CD14-positive monocyte (primary cell): ENCODE data around the gene DAGLA. TPM values are rescaled to one million over a fixed set of nuclear protein-coding genes. Genes with fewer than 3 reads are reported as not detected.
A peak's percentile ranks its signal among the peaks of the same experiment; 100 is the strongest.

ENCODE experiments used
- DNase-seq, 3 donors: peaks; one replicate each; pipeline ENCODE4 v3.0.0-alpha.2; 2011 to 2022
- H2AFZ ChIP-seq: 2 replicates; pipeline ENCODE4 v1.6.0; 2012; ENCODE audit warnings: mild to moderate bottlenecking, low read depth, low read length, inconsistent platforms; ENCODE audit not compliant: insufficient read depth, poor library complexity, severe bottlenecking
- H3K27ac ChIP-seq, 2 donors: 1 replicate in 1 of 2; 2 replicates in 1 of 2; pipeline ENCODE4 v1.5.1; 2012 to 2013; ENCODE audit warnings: low read length in 2 of 2, control low read depth in 1 of 2, inconsistent platforms in 1 of 2, low read depth in 1 of 2, mild to moderate bottlenecking in 1 of 2
- H3K27me3 ChIP-seq, 2 donors: one replicate each; pipeline versions ENCODE4 v1.6.0 to v1.6.1; 2011 to 2013; ENCODE audit warnings: low read length in 2 of 2; ENCODE audit not compliant: control insufficient read depth in 2 of 2, insufficient read depth in 2 of 2
- H3K36me3 ChIP-seq, 2 donors: replicated peaks in 1 of 2; 1 replicate in 1 of 2; 2 replicates in 1 of 2; pipeline versions ENCODE4 v1.5.1 to v1.6.1; 2012 to 2013; ENCODE audit warnings: low read length in 2 of 2, control low read depth in 1 of 2, inconsistent platforms in 1 of 2, mild to moderate bottlenecking in 1 of 2; ENCODE audit not compliant: insufficient read depth in 2 of 2, control insufficient read depth in 1 of 2
- H3K4me1 ChIP-seq, 2 donors: 1 replicate in 1 of 2; 2 replicates in 1 of 2; pipeline versions ENCODE4 v1.5.1 to v1.6.1; 2012 to 2013; ENCODE audit warnings: low read length in 2 of 2, control low read depth in 1 of 2, inconsistent platforms in 1 of 2, mild to moderate bottlenecking in 1 of 2, moderate library complexity in 1 of 2; ENCODE audit not compliant: insufficient read depth in 2 of 2, control insufficient read depth in 1 of 2
- H3K4me2 ChIP-seq: replicated peaks from 2 replicates; pipeline ENCODE3; 2012; ENCODE audit warnings: low read length, moderate library complexity, mild to moderate bottlenecking; ENCODE audit not compliant: poor library complexity, severe bottlenecking; ENCODE audit errors: extremely low read depth
- H3K4me3 ChIP-seq, 3 experiments: fragments of 200-600 bp in 1 of 3; sonication (generic) in 1 of 3; replicated peaks in 1 of 3; 1 replicate in 2 of 3; 2 replicates in 1 of 3; pipeline ENCODE4 v1.5.1; 2011 to 2013; ENCODE audit warnings: low read length in 3 of 3, mild to moderate bottlenecking in 3 of 3, control low read depth in 2 of 3, low read depth in 2 of 3, inconsistent platforms in 1 of 3, moderate library complexity in 1 of 3
- H3K79me2 ChIP-seq: 2 replicates; pipeline ENCODE4 v1.6.0; 2012; ENCODE audit warnings: mild to moderate bottlenecking, control low read depth, inconsistent platforms, low read length, moderate library complexity; ENCODE audit not compliant: insufficient read depth
- H3K9ac ChIP-seq: 2 replicates; pipeline ENCODE4 v1.6.0; 2017; ENCODE audit warnings: low read length, mild to moderate bottlenecking; ENCODE audit not compliant: insufficient read depth, poor library complexity, severe bottlenecking
- H3K9me3 ChIP-seq, 2 donors: replicated peaks in 1 of 2; 1 replicate in 1 of 2; 2 replicates in 1 of 2; pipeline versions ENCODE4 v1.5.1 to v1.6.1; 2012 to 2013; ENCODE audit warnings: low read length in 2 of 2, control low read depth in 1 of 2; ENCODE audit not compliant: control insufficient read depth in 1 of 2, insufficient read depth in 1 of 2
- H4K20me1 ChIP-seq: 2 replicates; pipeline ENCODE4 v1.6.0; 2012; ENCODE audit warnings: mild to moderate bottlenecking, low read length, control low read depth, moderate library complexity; ENCODE audit not compliant: insufficient read depth
- H3K27ac Mint-ChIP-seq, 7 donors: one replicate each; pipeline ENCODE4 v1.8.0; 2020; ENCODE audit warnings: mild to moderate bottlenecking in 7 of 7, mixed read lengths in 7 of 7, moderate library complexity in 6 of 7, inconsistent platforms in 2 of 7
- H3K27me3 Mint-ChIP-seq, 3 donors: one replicate each; pipeline ENCODE4 v1.8.0; 2021 to 2022; ENCODE audit warnings: low read depth in 3 of 3, mild to moderate bottlenecking in 3 of 3, mixed read lengths in 3 of 3, moderate library complexity in 3 of 3, inconsistent platforms in 1 of 3
- H3K36me3 Mint-ChIP-seq, 2 donors: one replicate each; pipeline ENCODE4 v1.8.0; 2020; ENCODE audit warnings: mixed read lengths in 2 of 2, inconsistent platforms in 1 of 2, mild to moderate bottlenecking in 1 of 2
- H3K4me1 Mint-ChIP-seq: one replicate; pipeline ENCODE4 v1.8.0; 2020; ENCODE audit warnings: mild to moderate bottlenecking, mixed read lengths
- H3K4me3 Mint-ChIP-seq, 2 donors: one replicate each; pipeline ENCODE4 v1.8.0; 2020; ENCODE audit warnings: mild to moderate bottlenecking in 2 of 2, mixed read lengths in 2 of 2, moderate library complexity in 1 of 2
- H3K9me3 Mint-ChIP-seq, 7 donors: one replicate each; pipeline ENCODE4 v1.8.0; 2020 to 2022; ENCODE audit warnings: mixed read lengths in 7 of 7, mild to moderate bottlenecking in 6 of 7, moderate library complexity in 6 of 7, inconsistent platforms in 2 of 7
- WGBS: methylation state at CpG from one replicate; pipeline ENCODE4 v1.1.5; 2013; ENCODE audit warnings: missing lambda C conversion rate; ENCODE audit not compliant: insufficient coverage; 5-methylcytosine and 5-hydroxymethylcytosine counted together
- intact Hi-C, 2 donors: fragments of 100-400 bp; cut with micrococcal nuclease; formaldehyde crosslinking; loops; one replicate each; pipeline versions ENCODE4 v1.15.0 to v1.15.1; 2023
- polyA plus RNA-seq, 3 donors: library from polyadenylated mRNA; depleted of rRNA in 1 of 3; unstranded in 2 of 3; stranded (reverse) in 1 of 3; fragments of 300-500 nt in 2 of 3; fragments of >200 nt in 1 of 3; fragmentation: Illumina TruSeq in 2 of 3; gene quantifications; 1 replicate in 2 of 3; 2 replicates in 1 of 3; pipeline ENCODE4 v1.2.3, GENCODE V29; 2012 to 2021
- TF ChIP-seq, protein P1 (sequence below): fragments of 200-600 bp; IDR thresholded peaks from one replicate; pipeline ENCODE4 v1.8.0; 2022; ENCODE audit warnings: antibody characterized with exemption, mild to moderate bottlenecking

The DAGLA gene
- polyA plus RNA-seq, 3 donors, result 0.16 to 6.7 (median 0.73) TPM

DNA sequence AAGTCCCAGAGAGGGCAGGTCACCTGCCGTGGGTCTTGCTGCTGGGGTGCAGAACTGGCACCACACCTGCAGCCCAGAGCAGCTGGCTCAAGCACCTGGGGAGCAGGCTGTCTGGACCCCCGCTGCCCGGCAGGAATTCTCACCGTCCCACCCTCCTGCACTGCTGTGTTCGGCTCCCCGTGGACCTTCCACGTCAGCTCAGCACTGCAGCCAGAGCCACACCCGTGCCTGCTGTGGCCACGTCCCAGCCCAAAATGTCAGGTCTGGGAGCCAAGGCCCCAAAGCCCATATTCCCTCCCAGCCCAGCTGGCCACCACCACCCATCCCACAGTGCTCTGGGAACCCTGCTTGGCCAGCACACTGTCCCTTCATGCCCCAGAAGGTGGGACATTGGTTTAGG lies 44.2 kb downstream of the DAGLA start:
- no peaks in the 10 kb centered on the region for H3K9me3 ChIP-seq
- no peak overlapping the region for H2AFZ ChIP-seq
- peaks cover 0 to 6% (median 0%) of the 10 kb centered on the region in 3 donors for H3K27me3 Mint-ChIP-seq
- peaks cover 2 to 71% of the 10 kb centered on the region in 2 donors for H3K36me3 ChIP-seq
- H3K27ac Mint-ChIP-seq, result peak overlapping the region in 1 of 7 donors; percentile 15
- WGBS, result 97% methylated on average over 9 of the region's 9 CpGs
- TF ChIP-seq, protein P1, sequence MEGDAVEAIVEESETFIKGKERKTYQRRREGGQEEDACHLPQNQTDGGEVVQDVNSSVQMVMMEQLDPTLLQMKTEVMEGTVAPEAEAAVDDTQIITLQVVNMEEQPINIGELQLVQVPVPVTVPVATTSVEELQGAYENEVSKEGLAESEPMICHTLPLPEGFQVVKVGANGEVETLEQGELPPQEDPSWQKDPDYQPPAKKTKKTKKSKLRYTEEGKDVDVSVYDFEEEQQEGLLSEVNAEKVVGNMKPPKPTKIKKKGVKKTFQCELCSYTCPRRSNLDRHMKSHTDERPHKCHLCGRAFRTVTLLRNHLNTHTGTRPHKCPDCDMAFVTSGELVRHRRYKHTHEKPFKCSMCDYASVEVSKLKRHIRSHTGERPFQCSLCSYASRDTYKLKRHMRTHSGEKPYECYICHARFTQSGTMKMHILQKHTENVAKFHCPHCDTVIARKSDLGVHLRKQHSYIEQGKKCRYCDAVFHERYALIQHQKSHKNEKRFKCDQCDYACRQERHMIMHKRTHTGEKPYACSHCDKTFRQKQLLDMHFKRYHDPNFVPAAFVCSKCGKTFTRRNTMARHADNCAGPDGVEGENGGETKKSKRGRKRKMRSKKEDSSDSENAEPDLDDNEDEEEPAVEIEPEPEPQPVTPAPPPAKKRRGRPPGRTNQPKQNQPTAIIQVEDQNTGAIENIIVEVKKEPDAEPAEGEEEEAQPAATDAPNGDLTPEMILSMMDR, result no peak
- no peak for DNase-seq
- H3K9ac ChIP-seq, result no peak overlapping the region
- H3K4me1 ChIP-seq, result no peaks in the 10 kb centered on the region
- peaks cover 32 to 38% of the 10 kb centered on the region in 2 donors for H3K36me3 Mint-ChIP-seq
- no peak overlapping the region for H3K27ac ChIP-seq
- no peak overlapping the region for H3K4me2 ChIP-seq
- H3K4me3 Mint-ChIP-seq, result no peak overlapping the region
- peaks cover 4% of the 10 kb centered on the region for H3K4me1 Mint-ChIP-seq
- no peaks in the 10 kb centered on the region for H3K9me3 Mint-ChIP-seq
- no peak overlapping the region for H3K4me3 ChIP-seq
- no peaks in the 10 kb centered on the region for H3K79me2 ChIP-seq
- intact Hi-C loops, result no loop called here
- H4K20me1 ChIP-seq, result no peaks in the 10 kb centered on the region
- no peaks in the 10 kb centered on the region for H3K27me3 ChIP-seq

DNA sequence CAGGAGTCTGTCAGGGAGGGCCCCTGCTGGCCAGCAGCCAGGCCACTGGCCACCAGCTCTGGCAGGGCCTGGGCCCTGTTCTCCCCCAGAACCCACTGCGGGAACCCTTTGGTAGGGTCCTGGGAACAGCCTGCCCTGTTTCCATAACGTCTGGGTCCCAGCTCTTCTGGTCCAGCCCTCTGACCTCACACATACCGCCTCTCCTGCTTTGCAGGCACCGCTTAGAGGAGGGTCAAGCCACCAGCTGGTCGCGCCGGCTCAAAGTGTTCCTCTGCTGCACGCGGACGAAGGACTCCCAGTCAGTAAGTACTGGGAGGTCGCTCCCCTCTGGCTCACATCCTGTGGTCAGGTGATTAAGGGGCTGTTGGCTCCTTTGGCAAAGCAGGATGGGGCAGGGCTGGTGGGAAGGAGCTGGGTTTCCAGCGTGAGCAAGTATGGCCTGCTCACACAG lies 45.6 kb downstream of the DAGLA start:
- H3K27ac Mint-ChIP-seq, result peak overlapping the region in 1 of 7 donors; percentile 58
- Histone ChIP-seq H3K4me3 (no peak overlapping the region), H3K4me2 (no peak overlapping the region), H3K27ac (no peak overlapping the region), H3K4me1 (no peaks in the 10 kb centered on the region), H3K9ac (no peak overlapping the region), H4K20me1 (no peaks in the 10 kb centered on the region), H3K79me2 (no peaks in the 10 kb centered on the region), H3K27me3 (no peaks in the 10 kb centered on the region), H2AFZ (no peak overlapping the region), H3K36me3 (peaks cover 2 to 67% of the 10 kb centered on the region in 2 donors), H3K9me3 (no peaks in the 10 kb centered on the region)
- peaks cover 35 to 45% of the 10 kb centered on the region in 2 donors for H3K36me3 Mint-ChIP-seq
- TF ChIP-seq, protein P1, result no peak
- DNase-seq, result no peak
- 94% methylated on average over 11 of the region's 12 CpGs for WGBS
- peaks cover 0 to 6% (median 0%) of the 10 kb centered on the region in 3 donors for H3K27me3 Mint-ChIP-seq
- H3K4me1 Mint-ChIP-seq, result peaks cover 4% of the 10 kb centered on the region
- intact Hi-C loops, result no loop called here
- H3K4me3 Mint-ChIP-seq, result no peak overlapping the region
- no peaks in the 10 kb centered on the region for H3K9me3 Mint-ChIP-seq
